Measurements from ENCODE around the gene DNAJC11.

- TF ChIP-seq, protein P1, sequence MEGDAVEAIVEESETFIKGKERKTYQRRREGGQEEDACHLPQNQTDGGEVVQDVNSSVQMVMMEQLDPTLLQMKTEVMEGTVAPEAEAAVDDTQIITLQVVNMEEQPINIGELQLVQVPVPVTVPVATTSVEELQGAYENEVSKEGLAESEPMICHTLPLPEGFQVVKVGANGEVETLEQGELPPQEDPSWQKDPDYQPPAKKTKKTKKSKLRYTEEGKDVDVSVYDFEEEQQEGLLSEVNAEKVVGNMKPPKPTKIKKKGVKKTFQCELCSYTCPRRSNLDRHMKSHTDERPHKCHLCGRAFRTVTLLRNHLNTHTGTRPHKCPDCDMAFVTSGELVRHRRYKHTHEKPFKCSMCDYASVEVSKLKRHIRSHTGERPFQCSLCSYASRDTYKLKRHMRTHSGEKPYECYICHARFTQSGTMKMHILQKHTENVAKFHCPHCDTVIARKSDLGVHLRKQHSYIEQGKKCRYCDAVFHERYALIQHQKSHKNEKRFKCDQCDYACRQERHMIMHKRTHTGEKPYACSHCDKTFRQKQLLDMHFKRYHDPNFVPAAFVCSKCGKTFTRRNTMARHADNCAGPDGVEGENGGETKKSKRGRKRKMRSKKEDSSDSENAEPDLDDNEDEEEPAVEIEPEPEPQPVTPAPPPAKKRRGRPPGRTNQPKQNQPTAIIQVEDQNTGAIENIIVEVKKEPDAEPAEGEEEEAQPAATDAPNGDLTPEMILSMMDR (conservative IDR thresholded peaks at IDR 0.05; ENCODE audit: low read depth, low read length) = no peak
- no peak for TF ChIP-seq EZH2 (IDR thresholded peaks at IDR 0.05; ENCODE audit: borderline replicate concordance, low read depth, low read length, poor library complexity, severe bottlenecking)
Measured at GRCh38 chr1:6747674-6748073, 46.1 kb upstream of the DNAJC11 start.

Data from A673 (cell line).